Stimulated activated CD8-positive, alpha-beta memory T cell treated with anti-CD3 and anti-CD28 coated beads, Interleukin-7, amount 100 ng/mL, for 48 hours (primary cell): ENCODE data around the gene CACNA2D1.
"Not testable (repeated sequence)": the region's sequence is repeated elsewhere in the genome, so short reads cannot be mapped to it uniquely, and the experiment has no call there.

ENCODE experiments used
- DNase-seq, 2 donors: peaks; one replicate each; pipeline ENCODE4 v3.0.0-alpha.2; 2020; ENCODE audit warnings: low read depth in 1 of 2; ENCODE audit errors: extremely low read depth in 1 of 2

Gene CACNA2D1

DNA sequence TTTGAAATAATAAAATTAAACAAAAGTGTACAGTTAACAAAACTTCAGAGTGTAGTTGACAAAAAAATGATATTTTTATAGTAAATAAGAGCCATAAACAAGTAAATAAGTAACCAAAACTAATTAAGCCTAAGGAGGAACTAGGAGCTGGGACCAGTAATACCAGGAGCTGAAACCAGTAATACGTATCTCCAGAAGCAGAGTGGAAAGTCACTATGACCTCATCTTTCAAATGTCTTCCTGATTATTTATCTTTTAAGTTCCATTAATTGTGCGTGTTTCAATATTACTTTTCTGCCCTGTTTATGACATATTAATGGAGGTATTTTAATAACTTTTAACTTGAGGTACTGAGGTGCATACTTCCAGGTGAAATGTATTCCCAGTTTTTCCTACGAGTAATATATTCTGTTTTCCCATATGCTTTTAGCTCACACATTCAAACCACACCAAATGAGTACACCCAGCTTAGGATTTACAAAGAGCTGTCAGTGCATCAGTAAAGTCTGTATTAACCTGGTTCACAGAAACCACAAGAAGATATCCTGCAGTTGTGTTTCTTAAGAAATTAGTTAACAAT, 390.0 kb downstream of the CACNA2D1 start:
- no peak for DNase-seq

DNA sequence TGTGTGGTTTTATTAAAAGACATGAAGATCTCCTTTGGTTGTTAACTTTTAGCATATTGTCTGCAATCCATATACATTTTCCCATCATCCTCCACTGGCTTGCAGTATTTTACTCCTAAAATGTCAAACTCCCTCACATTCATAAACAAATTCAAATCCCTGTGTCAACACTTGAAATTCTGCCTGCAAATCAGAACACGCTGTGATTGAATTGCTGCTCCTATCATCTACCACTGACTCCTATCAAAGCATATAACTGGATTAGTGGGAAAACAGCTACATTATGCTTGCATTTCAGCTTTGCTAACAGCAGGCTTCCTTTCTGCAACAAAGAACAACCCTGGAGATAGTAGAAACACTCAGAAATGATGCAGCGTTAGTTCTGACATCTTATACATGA, 392.0 kb downstream of the CACNA2D1 start:
- no peak for DNase-seq

DNA sequence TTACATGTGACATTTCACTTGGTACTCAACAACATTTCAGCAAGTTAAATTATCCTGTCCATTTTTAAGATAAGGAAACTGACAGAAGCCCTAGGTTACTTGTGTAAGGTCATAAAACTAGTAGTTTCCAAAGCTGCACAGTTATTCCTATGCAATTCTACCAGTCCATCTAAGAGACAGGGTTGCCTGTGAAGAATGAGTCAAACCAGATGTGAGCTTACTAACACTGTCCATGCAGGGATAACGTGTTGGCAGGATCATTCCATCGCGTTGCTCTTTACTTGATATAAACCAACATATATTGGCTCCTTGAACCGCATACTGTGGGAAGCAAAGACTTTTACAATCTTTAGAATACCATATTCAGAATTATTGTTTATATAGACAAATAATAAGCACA, 392.8 kb downstream of the CACNA2D1 start:
- DNase-seq: no peak

DNA sequence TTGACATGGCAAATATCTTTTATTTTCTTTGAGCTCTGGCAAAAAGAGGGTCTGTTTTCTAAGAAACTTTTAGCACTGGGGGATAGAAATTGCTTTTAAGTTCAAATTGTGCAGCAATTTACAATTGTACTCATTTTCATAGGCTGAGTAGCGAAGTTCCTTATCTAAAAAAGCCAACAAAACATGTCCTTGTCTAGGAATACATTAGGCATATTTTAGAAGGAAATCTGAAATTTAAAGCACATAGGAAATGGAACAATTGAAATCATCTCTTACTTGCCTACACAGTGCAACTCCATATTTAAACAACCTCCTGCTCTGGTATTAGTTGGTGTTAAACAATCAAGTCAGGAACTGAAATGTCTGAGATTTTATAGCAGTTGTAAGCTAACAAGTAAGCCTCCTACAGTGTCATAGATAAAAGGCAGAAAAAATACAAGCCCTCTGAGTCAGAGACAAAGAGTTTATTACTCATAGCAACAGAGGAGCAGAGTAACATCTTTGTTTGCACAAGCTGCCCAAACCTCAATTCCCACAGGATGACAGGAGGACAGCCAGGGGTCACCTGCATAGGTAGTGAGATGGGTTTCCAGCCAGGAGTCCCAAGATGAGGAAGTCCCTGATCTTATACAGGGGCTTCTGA, 393.6 kb downstream of the CACNA2D1 start:
- no peak for DNase-seq

DNA sequence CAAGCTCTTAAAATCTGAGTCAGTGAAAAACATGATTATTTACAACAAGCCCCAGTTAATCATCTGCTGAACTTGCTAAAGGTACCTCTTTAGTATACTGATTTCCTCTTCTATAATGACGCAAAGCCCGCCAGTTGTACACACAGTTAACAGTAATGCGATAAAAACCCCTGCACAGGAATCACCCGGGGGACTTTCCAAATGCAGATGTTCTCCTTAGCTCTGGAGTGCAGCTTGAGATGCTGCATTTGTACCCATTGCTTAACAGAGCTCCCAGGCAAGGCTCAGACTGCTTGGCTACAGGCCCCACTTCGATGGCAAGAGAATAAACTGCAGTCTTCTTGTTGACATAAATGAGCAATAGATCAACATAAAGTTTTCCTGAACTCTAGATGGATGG, 394.1 kb downstream of the CACNA2D1 start:
- no peak for DNase-seq

DNA sequence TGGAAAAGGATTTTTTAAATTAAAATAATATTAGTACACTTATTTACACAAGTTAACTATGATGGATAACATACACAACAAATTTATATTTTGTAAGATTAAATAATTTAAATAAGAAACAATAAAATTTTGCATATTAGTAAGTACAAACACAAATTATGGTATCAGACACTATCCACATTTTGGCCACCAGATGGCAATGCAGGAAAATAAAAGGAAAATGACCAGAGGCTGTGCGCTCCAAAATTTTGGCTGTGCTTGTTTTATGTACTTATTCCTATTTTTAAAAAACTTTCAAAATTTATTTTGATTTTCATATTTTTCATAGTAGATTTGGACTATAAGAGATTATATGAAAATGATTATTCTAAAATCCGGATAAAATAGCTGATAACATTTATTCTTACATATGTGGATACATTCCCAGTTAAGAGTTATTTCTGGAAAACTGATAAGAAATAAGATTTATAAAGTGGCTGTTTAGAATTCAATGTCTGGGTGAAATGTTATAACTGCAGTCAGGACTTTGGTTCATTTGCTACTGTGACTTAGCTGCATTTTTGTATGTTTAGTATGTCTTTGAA, 399.0 kb downstream of the CACNA2D1 start:
- DNase-seq: no peak

DNA sequence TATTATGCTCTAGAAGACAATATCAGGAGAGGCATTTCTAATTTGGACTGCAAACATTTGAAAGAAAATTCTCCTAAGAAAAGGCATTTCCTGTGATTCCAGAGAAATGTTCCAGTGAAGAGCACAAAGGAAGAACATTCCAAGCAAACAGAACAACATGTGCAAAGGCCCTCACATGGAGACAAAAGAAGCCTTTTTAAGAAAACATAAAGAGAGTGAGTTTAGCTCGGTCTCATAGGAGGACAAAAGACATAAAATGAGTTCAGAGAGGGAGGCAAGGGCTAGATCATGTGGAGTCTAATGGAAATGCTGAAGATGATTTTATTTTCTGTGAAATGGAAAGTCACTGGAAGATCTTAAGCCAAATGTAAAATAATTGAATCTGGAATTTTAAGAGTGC, 404.0 kb downstream of the CACNA2D1 start:
- DNase-seq: no peak

DNA sequence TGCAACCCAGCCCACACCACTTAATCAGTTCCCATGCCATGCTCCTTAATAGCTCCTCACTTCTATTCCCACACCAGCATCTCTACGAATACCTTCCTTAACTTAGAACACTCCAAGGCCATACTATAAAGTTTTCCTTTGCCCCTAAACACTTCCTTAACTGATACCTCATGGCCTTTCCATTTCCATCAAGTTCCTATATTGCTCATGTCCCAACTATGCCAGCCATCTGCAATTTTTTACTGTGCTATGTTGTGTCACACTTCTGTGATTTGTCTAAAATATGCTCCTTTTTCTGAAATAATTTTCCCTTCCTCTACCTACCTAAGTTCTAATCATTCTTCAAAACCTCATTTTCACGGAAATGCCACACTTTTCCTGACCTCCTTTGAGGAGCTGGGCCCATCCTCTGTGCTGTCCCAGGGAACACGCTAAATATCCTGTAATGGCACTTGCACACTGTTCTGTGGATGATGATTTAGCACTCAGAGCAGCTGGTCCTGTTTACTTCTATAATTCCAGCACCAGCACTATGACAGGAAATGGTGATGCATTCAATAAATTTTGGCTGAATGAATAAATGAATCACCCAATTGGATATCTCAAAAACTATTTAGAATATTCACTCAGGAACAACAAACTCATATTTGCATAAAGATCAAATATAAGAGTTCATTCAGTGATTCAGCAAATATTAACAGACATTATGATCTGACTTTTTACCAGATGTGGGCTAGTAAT, 407.3 kb downstream of the CACNA2D1 start:
- DNase-seq: no peak

DNA sequence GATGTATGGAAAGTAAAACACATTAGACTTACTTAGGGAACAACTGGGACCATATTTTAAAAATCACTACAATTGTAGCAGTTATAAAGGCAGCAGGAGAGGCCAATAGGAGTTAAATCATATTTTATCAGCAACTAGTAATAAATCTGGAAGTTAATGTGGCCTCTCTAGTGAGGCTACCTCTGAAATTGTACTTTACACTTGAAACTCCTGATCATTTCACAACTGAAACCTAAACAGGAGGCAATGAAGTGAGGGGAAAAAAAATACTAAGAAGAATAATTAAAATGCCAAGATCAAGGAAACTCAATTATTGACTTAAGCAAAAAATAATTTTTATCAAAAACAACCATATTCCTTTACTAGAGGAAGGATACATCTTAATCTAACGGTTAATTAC, 408.1 kb downstream of the CACNA2D1 start:
- DNase-seq: no peak

DNA sequence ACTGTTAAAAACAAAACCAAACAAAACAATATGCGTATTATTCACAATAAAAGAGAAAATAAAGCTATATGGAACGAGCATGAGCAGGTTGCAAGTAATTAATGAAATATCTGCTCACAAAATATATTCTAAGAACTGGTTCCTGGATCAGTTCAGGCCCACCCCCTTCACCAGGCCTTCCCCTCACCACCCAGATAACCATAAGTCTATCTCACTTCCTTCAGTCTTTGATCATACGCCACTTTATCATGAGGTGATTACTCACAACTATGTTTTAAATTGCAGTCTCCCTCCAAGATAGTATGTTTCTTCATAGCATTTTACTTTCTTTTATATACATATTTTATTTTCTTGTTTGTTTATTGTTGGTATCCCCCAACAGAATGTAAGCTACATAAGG, 410.7 kb downstream of the CACNA2D1 start:
- no peak for DNase-seq

DNA sequence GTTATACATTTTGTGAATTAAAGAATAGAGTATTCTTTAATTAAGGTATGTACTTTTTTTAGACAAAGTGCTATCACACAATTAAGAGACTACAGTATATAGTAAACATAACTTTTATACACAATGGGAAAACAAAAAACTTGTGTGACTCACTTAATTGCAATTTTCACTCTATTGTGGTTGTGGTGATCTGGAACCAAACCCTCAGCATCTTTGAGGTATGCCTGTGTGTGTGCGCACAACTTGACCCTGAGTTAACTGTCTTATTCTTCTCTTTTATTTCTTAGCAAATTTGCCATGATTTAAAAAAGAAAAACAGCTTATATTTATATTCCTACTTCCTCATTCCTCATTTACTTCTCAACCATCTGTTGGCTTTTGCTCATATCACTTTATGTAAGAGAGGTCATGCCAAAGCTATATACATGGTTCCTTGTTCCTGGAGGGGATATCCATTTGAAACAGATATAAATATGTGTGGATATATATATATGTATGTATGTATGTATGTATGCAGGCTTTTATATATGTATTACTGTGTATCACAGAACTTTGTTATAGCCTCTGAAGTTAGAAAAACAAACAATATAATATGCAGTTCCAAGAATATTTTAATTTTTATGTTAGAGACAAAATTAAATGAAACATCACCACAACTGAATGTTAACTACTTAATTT, 414.2 kb downstream of the CACNA2D1 start:
- no peak for DNase-seq

DNA sequence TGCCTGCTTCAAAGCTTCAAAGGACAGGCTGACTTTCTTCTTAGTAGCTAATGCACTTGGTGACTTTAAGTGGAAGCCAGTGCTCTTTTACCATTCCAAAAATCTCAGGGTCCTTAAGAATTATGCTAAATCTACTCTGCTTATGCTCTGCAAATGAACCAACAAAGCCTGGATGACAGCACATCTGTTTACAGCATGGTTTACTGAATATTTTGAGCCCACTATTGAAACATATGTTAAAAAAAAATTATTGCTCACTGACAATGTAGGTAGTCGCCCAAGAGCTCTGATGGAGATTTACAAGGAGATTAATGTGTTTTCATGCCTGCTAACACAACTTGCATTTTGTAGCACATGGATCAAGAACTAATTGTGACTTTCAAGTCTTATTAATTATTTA, 415.5 kb downstream of the CACNA2D1 start:
- no peak for DNase-seq

DNA sequence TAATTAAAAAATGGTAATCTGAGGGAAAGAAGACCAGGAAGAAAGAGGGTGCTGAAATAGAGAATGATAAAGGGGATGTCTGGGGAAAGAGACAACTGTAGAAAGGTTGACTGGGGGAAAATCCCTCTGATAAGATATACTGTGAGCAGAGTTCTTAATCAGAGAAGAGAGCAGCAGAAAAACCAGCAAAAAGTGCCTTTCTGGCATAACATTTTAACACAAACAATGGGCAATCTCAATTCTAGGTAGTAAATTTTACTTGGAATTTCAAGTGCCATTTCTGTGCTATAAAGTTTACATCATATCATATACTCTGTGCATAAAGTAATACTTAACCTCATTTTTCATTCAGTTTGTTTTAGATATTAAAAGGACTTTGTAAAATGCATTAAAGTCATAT, 421.9 kb downstream of the CACNA2D1 start:
- no peak for DNase-seq

DNA sequence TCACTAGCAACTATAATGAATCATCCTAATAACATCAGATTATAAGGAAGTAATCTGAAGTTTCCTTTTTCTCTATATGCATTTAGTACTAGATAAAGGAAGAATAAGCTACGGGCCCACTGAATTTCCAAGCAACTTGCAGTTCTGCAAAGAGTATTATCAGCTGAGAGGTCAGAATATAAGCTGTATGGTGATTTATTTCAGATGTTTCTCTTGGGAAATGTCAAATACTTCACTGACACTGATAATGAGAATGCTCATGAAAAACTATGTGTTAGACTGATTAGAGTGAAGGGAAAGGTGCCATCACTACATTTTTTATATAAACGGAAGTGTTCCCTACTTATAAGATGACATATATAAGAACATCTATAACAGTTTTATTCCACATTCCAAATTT, 422.5 kb downstream of the CACNA2D1 start:
- no peak for DNase-seq

DNA sequence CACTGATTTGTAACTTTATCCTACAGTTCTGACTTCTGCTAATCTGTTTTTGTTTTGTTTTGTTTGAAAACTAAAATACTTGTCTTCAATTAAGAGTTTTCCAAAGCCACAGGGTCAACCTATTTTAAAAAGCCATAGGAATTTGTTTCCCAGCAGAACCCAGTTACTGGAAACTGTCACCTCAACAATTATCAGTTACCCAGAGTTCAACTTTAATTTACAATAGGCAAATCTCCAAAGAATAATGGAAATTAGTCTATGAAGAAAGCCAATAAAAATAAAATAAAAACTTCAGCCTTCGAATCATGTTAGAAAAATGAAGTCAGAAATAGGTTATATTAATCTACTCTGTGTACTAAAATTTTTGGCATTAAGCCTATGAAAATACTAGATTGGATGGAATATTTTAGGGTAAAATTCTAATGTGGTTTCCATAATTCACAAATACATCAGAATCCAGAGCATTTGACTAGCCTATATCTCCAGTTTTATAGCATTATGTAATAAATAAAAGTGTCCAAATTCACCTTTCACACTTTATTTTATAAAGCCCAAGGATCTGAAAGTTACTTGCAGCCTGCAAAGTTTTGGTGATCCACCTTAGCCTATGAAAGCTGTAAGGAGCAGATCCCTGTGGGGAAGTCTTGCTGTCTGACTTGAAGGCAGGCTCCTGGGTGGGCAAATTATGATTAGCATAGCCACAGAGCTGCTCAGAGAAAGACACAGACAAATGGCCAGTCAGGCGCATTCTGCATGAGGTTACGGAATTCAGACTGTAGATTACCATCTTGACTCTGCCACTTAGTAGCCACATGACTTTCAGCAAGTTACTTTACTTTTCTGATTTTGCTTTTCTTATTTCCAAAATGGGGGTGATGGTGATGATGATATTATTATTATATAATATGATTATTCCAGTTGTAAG, 423.8 kb downstream of the CACNA2D1 start:
- DNase-seq: no peak

DNA sequence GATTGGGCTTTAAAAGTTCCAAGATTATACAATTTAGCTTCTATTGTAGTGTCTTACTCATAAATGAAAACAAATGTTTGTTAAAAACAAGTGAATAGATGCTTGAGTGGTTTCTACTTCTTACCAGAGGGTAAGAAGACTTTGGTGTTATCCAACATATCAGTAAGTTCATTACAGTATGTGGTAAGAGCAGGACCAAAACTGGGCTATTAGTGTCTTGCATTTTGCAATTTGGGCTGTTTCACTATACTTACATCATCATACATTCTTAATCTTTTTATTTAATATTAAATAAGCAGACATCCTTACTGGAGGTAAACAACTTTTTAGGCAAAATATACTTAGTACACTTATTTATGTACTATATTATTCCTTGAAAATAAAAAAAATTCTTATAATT, 425.4 kb downstream of the CACNA2D1 start:
- DNase-seq: no peak

DNA sequence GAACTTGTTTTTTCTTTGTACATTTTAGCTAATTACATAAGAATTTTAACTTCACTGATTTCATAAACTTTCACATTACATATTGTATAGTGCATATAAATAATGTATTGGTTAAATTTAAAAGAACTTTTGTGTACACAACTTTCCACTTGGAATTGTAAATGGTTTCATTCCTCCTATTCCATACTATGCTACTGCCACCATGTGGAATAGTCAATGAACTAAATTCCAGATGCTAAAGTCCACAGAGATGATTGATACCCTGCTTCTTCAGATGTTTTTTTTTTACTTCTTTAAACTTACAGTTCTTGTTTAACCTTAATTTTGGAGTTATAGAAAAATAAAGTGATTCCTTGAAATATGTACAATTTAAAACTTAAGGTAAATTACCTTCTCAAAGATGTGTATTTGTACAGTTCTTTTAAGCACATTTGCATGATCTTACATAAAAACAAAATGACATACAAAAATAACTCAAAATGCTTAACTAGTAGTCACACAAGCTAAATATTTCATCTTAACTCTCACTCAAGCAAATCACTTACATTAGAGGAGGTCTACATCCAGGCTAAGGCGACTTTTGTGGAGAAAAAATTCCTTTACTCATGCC, 426.1 kb downstream of the CACNA2D1 start:
- DNase-seq: no peak

DNA sequence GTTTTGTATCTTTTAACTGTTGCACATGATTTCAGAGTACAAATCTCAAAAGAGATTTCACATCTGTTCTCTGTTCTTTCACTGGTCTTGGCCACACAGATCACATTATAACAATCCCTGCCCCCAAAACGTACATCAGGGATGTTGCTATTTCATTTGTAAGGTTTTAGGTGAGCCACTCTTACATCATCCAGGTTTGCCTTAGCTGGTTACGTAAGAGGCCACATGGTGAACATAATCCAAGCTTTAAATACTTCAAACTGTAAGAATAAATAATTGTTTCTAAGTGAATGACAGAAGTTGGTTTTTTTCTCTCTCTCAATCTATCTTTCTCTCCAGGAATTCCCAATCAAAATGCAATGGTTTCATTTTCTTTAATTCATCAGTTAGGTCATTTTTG, 427.8 kb downstream of the CACNA2D1 start:
- no peak for DNase-seq

DNA sequence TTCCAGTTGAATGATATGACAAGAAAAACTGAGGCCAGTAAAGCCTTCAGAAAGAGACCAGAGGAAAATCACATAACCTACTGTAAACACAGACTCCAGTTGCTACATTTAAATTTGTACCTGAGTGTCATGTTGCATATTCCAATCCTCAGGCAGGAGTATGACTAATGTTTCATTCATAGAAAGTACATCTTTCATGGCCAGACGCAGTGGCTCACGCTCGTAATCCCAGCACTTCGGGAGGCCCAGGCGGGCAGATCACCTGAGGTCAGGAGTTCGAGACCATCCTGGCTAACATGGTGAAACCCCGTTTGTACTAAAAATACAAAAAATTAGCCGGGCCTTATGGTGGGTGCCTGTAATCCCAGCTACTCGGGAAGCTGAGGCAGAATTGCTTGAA, 429.0 kb downstream of the CACNA2D1 start:
- DNase-seq: not testable (repeated sequence)

DNA sequence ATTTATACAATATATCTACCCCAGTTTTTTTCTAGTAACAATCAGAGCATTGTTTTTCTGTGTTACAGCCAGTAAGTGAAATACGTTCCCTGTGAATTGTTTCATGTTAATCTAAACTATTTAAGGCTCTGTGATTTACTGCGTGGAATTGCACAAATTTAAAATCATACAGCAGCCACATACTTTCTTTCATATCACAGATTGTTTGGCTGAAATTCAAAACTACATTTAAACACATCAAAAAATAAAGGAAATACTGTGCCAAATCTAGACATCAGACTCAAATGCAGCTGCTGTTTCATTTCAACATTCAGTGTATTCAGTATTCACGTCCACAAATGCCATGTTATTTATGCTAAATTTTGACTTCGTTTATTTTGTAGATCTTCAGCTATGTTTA, 431.1 kb downstream of the CACNA2D1 start:
- DNase-seq: no peak
